Nephron progenitor cell (in vitro differentiated cells): ENCODE data around the gene SESN3.

Experiments used
- DNase-seq: peaks from one replicate; pipeline ENCODE4 v3.0.0; 2021
- H3K27ac Mint-ChIP-seq: 2 replicates; pipeline ENCODE4 v1.8.0; 2021; ENCODE audit warnings: mild to moderate bottlenecking, moderate library complexity, mixed read lengths
- H3K27me3 Mint-ChIP-seq: 2 replicates; pipeline ENCODE4 v1.8.0; 2021; ENCODE audit warnings: mild to moderate bottlenecking, low read depth, mixed read lengths; ENCODE audit not compliant: poor library complexity
- H3K36me3 Mint-ChIP-seq: 2 replicates; pipeline ENCODE4 v1.8.0; 2021; ENCODE audit warnings: low read depth, mixed read lengths
- H3K4me1 Mint-ChIP-seq: 2 replicates; pipeline ENCODE4 v1.8.0; 2021; ENCODE audit warnings: mixed read lengths
- H3K4me3 Mint-ChIP-seq: 2 replicates; pipeline ENCODE4 v1.8.0; 2021; ENCODE audit warnings: mild to moderate bottlenecking, moderate library complexity, mixed read lengths
- H3K9me3 Mint-ChIP-seq: 2 replicates; pipeline ENCODE4 v1.8.0; 2021; ENCODE audit warnings: mild to moderate bottlenecking, moderate library complexity, mixed read lengths
- CTCF ChIP-seq: fragments of 200-600 bp; sonication (generic); IDR thresholded peaks from 2 replicates; pipeline ENCODE4 v1.5.0; 2021; ENCODE audit warnings: antibody characterized with exemption

The SESN3 gene

GRCh38 chr11:95268391-95268790 lies 37.4 kb upstream of the SESN3 start:
- peaks cover 5% of the 10 kb centered on the region for H3K9me3 Mint-ChIP-seq
- no peak overlapping the region for H3K27ac Mint-ChIP-seq
- no peak for TF ChIP-seq CTCF
- H3K36me3 Mint-ChIP-seq: no peaks in the 10 kb centered on the region
- DNase-seq: no peak
- H3K4me1 Mint-ChIP-seq: no peaks in the 10 kb centered on the region
- H3K4me3 Mint-ChIP-seq: no peak overlapping the region
- H3K27me3 Mint-ChIP-seq: no peaks in the 10 kb centered on the region

GRCh38 chr11:95267601-95268213 lies 36.7 kb upstream of the SESN3 start:
- Mint-ChIP-seq H3K4me3 (no peak overlapping the region), H3K9me3 (peaks cover 5% of the 10 kb centered on the region), H3K36me3 (no peaks in the 10 kb centered on the region), H3K27ac (no peak overlapping the region), H3K27me3 (no peaks in the 10 kb centered on the region), H3K4me1 (no peaks in the 10 kb centered on the region)
- DNase-seq: no peak
- no peak for TF ChIP-seq CTCF

DNA sequence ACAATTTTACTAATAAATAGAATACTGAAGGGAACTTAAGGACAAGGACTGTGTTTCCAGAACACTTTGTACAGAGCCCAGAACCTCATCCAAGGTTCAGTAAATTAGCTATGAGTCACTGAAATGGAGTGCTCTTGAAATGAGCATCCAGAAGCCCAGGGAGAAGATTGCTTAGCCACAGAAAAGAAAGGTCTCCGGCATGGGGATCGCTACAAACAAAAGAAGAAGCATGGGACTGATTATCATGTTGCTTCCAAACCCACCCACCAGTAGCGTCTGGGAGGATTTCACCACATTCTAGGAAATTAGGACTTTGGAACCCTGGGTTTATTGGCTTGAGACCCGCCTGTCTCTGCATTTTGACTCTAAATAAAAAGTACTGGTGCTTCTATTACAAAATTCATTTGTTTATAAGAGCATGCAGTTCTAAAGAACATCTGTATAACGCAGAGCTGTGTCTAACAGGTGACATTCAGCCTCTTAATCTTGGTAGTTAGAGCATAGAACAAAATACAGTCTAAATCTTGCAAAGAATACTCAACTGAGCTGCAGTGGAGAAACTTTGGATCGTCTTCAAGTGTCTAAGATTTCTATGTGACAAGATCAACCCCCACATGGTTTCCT lies 35.9 kb upstream of the SESN3 start:
- no peaks in the 10 kb centered on the region for H3K27me3 Mint-ChIP-seq
- peaks cover 5% of the 10 kb centered on the region for H3K9me3 Mint-ChIP-seq
- DNase-seq: no peak
- no peaks in the 10 kb centered on the region for H3K4me1 Mint-ChIP-seq
- H3K4me3 Mint-ChIP-seq: no peak overlapping the region
- TF ChIP-seq CTCF: no peak
- no peaks in the 10 kb centered on the region for H3K36me3 Mint-ChIP-seq
- no peak overlapping the region for H3K27ac Mint-ChIP-seq

DNA sequence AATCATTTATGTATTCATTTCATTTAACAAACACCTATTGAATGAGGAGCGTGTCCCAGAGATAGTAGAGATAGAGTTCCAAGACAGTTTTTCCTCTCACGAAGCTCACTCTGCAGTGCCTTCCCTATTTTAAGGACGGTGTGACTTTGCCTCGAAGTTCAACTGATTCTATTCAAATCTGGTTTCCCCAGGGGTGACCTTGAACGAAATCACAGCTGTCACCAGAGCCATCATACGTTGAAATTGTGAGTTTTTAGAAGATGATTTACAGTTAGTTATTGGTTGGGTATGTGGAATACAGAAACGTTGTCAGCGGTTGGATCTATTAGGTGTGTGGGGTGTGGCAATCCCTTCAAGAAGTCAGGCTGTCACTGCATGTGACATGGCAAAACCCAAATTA lies 33.9 kb upstream of the SESN3 start:
- DNase-seq: no peak
- H3K4me1 Mint-ChIP-seq: no peaks in the 10 kb centered on the region
- H3K27me3 Mint-ChIP-seq: no peaks in the 10 kb centered on the region
- no peak for TF ChIP-seq CTCF
- H3K27ac Mint-ChIP-seq: no peak overlapping the region
- no peak overlapping the region for H3K4me3 Mint-ChIP-seq
- no peaks in the 10 kb centered on the region for H3K36me3 Mint-ChIP-seq
- peaks cover 5% of the 10 kb centered on the region for H3K9me3 Mint-ChIP-seq

DNA sequence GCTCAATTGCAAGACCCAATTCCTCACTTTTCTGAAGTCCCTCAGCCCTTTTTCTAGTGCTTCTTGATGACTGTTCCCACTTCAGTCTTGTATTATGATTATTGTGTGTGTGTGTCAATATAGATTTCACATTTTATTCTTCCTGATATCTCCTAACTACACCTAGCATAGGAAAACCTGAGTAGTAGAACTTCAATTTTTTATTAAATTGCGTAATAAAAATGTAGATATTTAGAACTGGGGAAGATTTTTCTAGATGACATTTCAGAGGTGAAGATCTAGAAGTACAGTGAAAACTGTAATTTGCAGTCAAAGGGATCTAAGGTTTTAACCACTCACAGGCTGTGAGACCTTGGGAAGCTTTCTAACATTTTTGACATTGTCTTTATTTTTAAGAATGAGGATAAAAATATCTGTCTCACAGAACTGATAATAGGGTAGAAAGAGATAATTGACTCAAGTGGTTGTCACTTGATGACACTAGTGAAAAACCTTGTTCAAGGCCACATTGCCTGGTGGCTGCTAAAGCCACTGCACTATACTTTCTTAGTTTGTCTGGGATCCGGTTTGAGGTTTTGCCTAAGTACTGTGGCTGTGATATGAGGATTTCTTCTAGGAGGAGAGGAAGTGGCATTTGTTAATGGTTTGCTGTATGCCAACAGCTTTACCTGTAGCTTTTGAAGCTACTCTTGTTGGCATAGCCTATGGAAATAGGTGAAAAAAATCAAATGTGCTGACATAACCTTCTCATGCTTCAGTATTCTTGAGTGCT lies 32.2 kb upstream of the SESN3 start:
- H3K4me1 Mint-ChIP-seq: no peaks in the 10 kb centered on the region
- H3K27me3 Mint-ChIP-seq: peaks cover 3% of the 10 kb centered on the region
- H3K9me3 Mint-ChIP-seq: peaks cover 3% of the 10 kb centered on the region
- TF ChIP-seq CTCF: no peak
- no peak overlapping the region for H3K27ac Mint-ChIP-seq
- no peaks in the 10 kb centered on the region for H3K36me3 Mint-ChIP-seq
- no peak overlapping the region for H3K4me3 Mint-ChIP-seq
- DNase-seq: no peak
